ENCODE data around the gene IQCF2. TPM values are rescaled to one million over a fixed set of nuclear protein-coding genes. Genes with fewer than 3 reads are reported as not detected.

Gene IQCF2
- total RNA-seq, 2 donors from 2014 or later: not detected

DNA sequence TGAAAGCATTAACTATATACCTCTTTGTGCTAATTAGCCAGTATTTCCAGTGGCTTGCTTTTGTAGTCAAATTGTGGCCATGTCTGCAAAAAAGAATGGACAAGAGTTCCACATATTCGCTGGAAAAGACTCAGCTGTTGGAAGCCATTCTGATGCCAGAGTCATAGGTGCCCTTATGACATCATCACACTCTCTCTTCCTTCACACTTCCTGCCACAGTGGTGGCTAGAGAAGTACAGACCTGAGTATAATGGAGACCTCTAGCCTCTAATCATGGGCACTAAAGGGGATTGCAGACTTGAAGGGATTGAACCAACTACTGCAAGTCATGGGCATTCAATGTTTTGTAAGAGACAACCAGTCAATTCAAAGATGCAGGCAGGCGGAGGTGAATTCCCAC is 44.0 kb upstream of the IQCF2 start:
- TF ChIP-seq, protein P1, sequence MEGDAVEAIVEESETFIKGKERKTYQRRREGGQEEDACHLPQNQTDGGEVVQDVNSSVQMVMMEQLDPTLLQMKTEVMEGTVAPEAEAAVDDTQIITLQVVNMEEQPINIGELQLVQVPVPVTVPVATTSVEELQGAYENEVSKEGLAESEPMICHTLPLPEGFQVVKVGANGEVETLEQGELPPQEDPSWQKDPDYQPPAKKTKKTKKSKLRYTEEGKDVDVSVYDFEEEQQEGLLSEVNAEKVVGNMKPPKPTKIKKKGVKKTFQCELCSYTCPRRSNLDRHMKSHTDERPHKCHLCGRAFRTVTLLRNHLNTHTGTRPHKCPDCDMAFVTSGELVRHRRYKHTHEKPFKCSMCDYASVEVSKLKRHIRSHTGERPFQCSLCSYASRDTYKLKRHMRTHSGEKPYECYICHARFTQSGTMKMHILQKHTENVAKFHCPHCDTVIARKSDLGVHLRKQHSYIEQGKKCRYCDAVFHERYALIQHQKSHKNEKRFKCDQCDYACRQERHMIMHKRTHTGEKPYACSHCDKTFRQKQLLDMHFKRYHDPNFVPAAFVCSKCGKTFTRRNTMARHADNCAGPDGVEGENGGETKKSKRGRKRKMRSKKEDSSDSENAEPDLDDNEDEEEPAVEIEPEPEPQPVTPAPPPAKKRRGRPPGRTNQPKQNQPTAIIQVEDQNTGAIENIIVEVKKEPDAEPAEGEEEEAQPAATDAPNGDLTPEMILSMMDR (IDR thresholded peaks at IDR 0.05): no peak
- no peak overlapping the region for H3K4me3 ChIP-seq

DNA sequence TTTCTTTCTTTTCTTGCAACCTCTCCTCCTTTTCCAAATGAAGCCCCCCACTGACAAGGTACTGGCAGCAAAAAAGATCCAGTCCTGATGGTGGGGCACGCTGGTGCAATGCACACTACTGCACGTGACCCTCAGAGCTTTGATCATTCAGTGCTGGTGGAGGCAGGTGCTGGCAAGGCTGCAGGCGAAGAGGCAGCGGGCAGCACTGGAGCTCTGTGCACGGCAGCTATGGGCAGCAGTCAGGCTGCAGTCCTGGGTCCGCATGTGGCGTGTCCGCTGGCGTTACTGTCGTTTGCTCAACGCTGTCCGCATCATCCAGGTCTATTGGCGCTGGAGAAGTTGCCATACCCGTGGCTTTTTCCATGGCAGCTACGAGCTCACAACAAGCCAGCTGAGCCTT is 42.3 kb upstream of the IQCF2 start:
- TF ChIP-seq, protein P1 (IDR thresholded peaks at IDR 0.05): no peak

More for the DNA sequence above, 44.0 kb upstream of the IQCF2 start:
- no peaks in the 10 kb centered on the region for H3K36me3 ChIP-seq
- no peak overlapping the region for H3K9ac ChIP-seq (ENCODE audit: low read depth in 2 of 2, low read length in 2 of 2)
- intact Hi-C loops (cut with DNase I): no loop called here
- H3K4me1 ChIP-seq: no peaks in the 10 kb centered on the region
- no peaks in the 10 kb centered on the region for H3K27me3 ChIP-seq
- H3K27ac ChIP-seq: no peak overlapping the region
- DNase-seq: no peak
- H3K9me3 ChIP-seq: no peaks in the 10 kb centered on the region

DNA sequence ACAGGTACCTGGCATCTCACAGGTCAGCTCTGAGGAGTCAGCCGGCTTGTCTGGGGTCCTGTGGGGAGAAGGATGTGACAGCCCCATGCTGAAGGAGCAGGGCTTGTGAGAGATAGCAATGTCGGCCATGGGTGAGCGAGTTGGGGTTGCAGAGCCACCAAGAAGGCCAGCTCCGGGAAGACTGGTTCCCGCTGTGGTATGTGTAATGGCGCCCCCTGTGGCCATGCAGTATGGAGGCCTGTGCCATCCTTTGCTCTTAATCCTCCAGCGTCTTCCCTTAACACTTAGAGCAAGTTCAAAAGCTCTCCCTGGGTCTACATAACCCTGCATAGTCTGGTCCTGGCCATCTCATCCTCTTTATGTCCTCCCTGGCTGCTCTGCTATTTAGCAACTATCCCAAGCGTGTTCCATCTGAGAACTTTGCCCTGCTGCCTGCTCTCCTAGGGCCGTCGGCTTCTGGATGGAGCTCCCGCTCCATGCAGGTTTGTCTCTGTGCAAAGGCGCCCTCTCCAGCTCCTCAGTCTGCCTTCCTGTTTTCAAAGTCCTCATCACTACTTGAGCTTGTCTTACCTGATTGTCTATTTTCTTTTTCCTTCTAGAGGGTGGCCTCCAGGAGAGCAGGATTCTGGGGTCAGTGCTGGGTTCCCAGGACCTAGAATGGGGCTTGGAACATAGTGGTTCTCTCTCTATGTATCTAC is 41.6 kb upstream of the IQCF2 start:
- H3K4me1 ChIP-seq: no peaks in the 10 kb centered on the region
- H3K36me3 ChIP-seq: no peaks in the 10 kb centered on the region
- no peak overlapping the region for H3K9ac ChIP-seq (ENCODE audit: low read depth in 2 of 2, low read length in 2 of 2)
- no peak overlapping the region for H3K27ac ChIP-seq
- DNase-seq: no peak
- H3K9me3 ChIP-seq: no peaks in the 10 kb centered on the region
- no peaks in the 10 kb centered on the region for H3K27me3 ChIP-seq
- TF ChIP-seq, protein P1 (IDR thresholded peaks at IDR 0.05): peak; percentile 20
- intact Hi-C loops (cut with DNase I): no loop called here
- no peak overlapping the region for H3K4me3 ChIP-seq

More for the DNA sequence above, 42.3 kb upstream of the IQCF2 start:
- Histone ChIP-seq H3K36me3 (no peaks in the 10 kb centered on the region), H3K4me1 (no peaks in the 10 kb centered on the region), H3K27ac (no peak overlapping the region), H3K9me3 (no peaks in the 10 kb centered on the region), H3K4me3 (no peak overlapping the region), H3K9ac (ENCODE audit: low read depth in 2 of 2, low read length in 2 of 2) (no peak overlapping the region), H3K27me3 (no peaks in the 10 kb centered on the region)
- intact Hi-C loops (cut with DNase I): no loop called here
- DNase-seq: no peak

DNA sequence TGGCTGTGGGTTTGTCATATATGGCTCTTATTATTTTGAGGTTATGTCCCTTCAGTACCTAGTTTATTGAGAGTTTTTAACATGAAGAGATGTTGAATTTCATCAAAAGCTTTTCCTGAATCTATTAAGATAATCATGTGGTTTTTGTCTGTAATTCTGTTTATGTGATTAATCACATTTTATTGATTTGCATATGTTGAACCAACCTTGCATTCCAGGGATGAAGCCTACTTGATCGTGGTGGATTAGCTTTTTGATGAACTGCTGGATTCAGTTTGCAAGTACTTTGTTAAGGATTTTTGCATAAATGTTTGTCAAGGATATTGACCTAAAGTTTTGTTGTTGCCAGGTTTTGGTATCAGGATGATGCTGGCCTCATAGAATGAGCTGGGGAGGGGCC is 33.1 kb upstream of the IQCF2 start:
- DNase-seq: no peak

DNA sequence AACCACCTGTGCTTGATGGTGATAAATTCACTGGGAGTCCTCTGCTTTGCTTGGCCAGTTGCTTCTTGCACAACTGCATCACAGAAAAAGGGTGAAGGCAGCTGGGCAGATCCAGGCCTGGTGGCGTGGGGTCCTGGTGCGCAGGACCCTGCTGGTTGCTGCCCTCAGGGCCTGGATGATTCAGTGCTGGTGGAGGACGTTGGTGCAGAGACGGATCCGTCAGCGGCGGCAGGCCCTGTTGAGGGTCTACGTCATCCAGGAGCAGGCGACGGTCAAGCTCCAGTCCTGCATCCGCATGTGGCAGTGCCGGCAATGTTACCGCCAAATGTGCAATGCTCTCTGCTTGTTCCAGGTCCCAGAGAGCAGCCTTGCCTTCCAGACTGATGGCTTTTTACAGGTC is 31.1 kb upstream of the IQCF2 start:
- H3K9me3 ChIP-seq: no peaks in the 10 kb centered on the region
- H3K9ac ChIP-seq (ENCODE audit: low read depth in 2 of 2, low read length in 2 of 2): no peak overlapping the region
- TF ChIP-seq, protein P1 (IDR thresholded peaks at IDR 0.05): no peak
- H3K27me3 ChIP-seq: no peaks in the 10 kb centered on the region
- H3K36me3 ChIP-seq: no peaks in the 10 kb centered on the region
- no peak overlapping the region for H3K27ac ChIP-seq
- intact Hi-C loops (cut with DNase I): no loop called here
- DNase-seq: no peak
- no peaks in the 10 kb centered on the region for H3K4me1 ChIP-seq
- no peak overlapping the region for H3K4me3 ChIP-seq

More for the DNA sequence above, 33.1 kb upstream of the IQCF2 start:
- H3K4me3 ChIP-seq: no peak overlapping the region
- H3K27me3 ChIP-seq: no peaks in the 10 kb centered on the region
- H3K9ac ChIP-seq (ENCODE audit: low read depth in 2 of 2, low read length in 2 of 2): no peak overlapping the region
- no peak overlapping the region for H3K27ac ChIP-seq
- TF ChIP-seq, protein P1 (IDR thresholded peaks at IDR 0.05): no peak
- no peaks in the 10 kb centered on the region for H3K9me3 ChIP-seq
- intact Hi-C loops (cut with DNase I): no loop called here
- no peaks in the 10 kb centered on the region for H3K36me3 ChIP-seq
- no peaks in the 10 kb centered on the region for H3K4me1 ChIP-seq

Measured in colonic mucosa (tissue), 4 donors.